ENCODE data around the gene RBFOX1.
"Not testable (repeated sequence)": the region's sequence is repeated elsewhere in the genome, so short reads cannot be mapped to it uniquely, and the experiment has no call there.

The RBFOX1 gene

DNA sequence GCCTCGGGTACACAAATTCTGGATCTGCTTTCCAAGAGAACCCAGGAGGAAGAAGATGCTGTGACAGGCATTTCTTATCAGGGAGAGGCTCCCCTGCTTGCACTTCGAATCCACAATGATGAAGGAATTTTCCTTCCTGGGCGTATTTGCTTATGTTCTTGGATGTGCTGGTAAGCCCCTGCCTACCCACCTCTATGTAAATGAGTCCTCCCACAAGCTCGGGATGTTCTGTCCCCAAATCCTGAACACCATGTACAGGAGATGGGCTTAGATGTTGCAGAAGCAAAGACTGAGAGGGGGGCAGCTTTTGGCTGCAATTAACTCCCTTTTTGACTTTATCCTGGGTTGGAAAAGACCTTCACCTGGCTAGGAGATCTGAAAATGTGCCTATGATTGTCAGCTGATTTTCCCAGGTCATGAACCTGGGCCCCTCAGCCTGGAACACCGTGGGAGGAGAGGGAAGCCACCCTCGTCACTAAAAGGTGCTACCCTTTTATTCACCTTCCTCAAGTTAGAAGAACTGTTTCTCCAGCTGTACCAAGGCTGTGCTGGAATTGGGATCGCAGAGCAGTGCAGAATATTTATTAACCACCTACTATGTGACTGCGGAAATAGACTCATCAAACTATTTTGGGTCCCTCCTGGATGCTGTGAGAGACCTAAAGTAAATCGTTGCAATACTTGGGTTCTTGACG, 150.1 kb downstream of the RBFOX1 start:
- no peak for DNase-seq

DNA sequence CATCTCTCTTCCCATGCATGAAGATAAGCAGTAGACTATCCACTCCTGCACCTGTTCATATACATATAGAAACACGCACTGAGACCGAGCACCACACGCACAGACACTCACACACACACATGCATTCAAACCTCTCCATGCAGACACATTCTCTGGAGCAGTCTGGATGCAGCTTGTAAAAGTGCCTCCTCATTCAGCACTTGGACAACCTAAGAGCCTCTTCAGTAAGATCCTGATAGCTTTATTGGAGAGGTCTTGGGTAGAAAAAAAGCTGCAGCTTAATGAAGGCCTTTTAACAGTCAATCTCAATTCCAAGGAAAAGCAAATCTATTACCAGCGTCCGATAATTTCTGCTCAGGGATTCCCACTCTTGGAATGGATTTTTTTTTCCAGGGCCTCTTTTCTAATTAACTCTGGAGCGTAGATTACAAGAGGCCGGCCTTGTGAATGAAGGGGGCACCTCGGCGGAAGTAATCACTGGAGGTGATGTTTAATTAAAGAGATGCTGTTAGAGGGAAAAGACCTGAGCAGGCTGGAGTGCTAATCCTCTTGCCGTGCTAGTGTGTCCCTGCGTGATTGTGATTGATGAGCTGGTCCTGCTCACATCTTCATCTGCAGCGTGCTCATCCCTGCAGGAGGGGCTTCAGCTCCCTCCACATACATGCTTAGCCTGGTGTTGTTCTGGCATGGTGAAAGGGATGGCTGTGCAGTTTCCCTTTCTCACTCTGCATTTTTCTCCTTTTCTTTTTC, 155.1 kb downstream of the RBFOX1 start:
- no peak for DNase-seq

DNA sequence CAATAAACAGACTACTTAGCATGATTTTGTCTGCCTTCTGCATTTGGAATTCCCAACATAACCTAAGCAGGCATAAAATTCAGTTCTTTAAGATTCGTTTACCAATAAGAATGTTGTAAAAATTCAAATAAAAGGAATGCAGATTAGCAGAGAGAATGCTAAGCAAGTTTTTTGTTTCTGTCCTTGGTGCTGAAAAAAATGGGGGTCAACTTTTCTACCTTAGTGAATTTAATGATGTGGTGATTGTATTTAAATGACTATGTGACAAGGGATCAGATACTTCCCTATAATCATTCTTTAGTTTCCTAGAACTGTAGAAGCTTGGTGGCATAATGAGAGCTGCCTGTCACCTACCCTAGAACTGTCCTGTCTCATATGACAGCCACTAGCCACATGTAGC, 159.5 kb downstream of the RBFOX1 start:
- no peak for DNase-seq

DNA sequence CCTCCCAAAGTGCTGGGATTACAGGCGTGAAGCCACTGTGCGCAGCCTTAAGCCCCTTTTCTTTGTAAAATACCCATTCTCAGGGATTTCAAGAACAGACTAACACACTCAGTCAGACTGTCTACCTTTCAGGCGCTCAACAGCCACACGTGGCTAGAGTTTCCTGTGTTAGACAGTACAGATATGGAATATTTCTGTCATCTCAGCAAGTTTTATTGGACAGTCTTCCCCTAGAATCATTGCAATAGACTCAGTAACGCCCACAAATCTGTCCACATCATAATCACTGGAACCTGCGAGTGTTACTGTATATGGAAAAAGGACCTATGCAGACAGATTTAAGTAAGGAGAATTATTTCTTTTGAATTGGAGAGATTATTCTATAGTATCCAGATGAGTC, 160.5 kb downstream of the RBFOX1 start:
- no peak for DNase-seq

DNA sequence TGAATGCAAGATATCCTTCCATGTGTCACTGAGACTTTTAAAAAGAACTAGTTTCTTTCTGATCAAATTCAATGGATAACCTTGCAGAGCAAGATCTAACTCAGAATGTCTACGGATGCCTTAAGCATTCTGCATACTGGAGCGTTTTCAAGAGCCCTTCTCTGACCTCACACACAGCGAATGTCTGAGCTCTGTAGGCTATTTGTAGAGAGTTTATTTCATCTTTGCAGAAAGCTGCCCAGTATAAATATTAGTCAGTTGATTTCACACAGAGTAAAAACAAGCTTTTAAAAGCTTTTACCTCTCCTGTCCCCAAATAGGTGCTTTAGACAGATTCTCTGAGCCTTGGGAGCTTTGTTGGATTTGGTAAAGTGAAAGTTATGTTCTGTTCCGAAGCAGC, 165.0 kb downstream of the RBFOX1 start:
- no peak for DNase-seq

DNA sequence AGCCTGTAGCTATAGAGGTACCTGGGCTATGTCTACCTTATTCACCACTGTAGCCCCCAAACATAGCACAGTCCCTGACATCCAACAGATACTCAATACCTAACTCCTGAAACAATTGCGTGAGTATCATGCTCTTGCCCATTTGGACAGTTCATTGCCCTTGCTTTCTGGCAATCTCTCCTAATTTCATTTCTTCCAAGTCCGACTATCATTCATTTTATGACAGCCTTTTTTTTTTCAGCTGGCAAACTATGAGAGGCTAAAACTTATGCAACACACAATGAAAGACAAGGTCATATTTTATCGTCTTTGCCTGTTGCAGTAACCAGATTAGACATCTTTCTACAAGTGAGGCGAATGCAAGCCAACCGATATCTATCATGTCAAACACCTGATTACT, 169.2 kb downstream of the RBFOX1 start:
- no peak for DNase-seq

DNA sequence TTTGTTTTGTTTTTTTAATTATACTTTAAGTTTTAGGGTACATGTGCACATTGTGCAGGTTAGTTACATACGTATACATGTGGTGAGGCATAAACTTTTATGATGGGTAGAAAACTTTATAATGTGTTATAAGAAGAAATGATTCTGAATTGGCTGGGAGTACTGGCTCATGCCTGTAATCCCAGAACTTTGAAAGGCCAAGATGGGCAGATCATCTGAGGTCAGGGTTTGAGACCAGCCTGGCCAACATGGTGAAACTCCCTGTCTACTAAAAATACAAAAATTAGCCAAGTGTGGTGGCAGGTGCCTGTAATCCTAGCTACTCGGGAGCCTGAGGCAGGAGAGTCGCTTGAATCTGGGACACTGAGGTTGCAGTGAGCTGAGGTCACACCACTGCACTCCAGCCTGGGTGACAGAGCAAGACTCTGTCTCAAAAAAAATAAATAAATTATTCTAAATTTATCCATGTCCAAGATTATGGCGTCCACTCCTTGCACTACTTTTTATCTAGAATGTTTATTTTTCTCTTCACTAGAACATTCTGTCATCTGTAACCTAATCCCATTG, 170.0 kb downstream of the RBFOX1 start:
- DNase-seq = not testable (repeated sequence)

DNA sequence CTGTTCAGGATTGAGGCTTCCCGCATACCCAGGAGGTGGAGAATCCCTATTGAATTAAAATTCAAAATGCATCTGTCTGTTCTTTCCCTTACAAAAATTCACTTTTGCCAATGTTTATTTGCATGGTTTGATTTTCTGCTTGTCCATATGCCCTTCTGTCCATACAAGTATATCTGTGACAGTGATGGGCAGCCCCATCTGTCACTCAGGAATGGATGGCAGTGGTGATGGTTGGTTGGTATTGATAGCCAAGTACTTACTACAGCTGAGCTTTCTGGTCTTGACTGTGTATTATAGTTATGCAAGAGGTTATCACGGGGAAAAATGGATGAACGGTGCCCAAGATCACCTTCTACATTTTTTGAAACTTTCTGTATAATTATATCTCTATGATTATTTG, 171.0 kb downstream of the RBFOX1 start:
- DNase-seq = no peak

DNA sequence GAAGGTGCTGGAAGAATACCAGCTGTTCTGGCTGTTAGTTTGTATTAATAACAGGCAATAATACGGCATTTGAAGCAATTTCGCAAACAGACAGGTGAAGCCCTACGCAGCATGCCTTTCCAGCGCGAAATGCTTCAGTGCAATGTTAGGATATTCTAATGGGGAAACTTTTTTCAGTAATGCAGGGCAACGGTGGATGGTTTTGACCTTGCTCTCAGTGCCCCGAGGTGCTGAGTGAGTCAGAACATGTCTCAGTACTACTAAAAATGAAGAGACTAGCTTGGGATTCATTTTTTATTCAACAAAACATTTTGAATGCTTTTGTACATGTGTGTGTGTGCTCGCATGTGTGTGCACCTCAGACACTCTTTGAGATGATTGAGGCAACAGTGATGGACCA, 172.2 kb downstream of the RBFOX1 start:
- no peak for DNase-seq

DNA sequence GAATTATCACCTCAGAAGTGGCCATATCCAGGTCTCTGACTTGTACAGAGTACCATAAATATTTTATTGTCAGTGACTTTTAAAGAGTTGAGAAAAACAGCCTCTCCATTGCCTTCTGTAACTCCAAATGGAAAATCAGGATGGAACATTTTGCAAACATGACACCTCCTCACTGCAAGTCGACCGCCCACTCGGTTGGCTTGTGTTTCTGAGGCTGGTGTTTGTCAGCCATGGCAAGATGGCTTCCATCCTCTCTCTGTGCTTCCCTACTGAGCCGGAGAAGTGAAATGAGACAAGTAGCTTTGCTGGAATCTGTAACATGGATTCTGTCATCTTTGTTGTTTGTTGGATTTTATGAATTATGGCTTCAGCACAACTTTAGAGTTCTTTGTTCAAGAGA, 172.8 kb downstream of the RBFOX1 start:
- DNase-seq = no peak

DNA sequence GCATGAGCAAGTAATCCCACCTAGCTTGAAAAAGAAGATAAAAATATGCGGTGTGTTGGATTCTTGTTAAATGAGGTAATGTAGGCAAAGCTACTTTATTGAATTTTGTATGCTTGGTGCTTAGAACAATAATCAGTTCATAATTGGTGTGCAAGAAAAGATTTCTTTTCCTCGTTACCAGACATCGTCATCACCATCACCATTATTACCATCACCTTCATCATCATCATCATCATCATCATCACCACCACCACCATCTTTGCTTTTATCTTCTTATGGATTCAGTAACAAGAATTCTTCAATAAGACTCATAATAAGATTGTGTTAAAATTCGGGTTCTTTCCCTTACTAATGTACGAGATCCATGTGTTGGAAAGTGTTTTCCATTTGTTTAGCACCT, 173.7 kb downstream of the RBFOX1 start:
- no peak for DNase-seq

DNA sequence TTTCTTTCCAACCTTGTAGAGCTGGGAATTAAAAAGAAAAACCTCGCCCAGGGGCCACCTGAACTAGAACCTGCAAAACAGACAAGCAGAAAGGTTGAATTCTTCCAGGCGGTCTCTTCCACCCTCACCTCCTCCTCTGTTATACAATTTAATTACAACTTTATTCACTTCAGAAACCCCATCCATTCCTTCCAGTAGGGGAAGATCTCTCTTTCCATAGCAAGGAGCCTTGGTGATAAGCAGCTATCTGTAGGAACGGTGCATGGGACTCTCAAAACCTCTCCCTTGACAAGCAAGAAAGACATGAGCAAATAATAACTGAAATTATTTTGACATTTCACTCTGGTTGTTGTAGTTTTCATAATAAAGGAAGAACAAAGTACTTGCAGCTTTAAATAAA, 176.0 kb downstream of the RBFOX1 start:
- no peak for DNase-seq

DNA sequence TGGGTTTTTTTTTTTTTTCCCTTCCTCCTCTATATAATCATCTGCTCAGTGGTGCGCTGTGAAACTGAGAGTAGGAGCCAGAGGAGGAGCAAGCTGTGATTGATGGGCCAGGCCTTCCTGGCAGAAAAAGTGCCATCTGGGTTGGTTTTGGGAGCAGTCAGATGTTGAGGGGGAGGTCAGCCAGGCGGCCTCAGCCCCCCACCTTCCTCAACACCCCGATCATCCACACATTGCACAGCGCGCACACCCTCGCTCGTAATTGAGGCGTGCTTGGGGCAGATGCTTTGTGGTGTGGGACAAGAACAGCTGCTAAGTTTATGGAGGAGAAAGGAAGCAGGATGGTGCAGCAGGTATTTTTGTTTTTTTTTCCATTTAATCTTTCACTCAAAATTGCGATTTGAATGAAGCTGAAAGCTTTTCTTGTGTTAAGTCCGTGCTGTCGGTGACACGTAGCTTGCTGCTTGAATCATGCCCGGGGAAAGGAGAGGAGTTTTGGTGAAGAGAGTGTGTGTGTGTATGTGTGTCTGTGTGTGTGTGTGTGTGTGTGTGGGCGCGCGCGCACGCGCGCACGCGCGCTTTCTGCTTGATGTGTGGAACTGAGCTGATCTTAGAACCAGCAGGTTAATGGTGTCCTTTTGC, 177.4 kb downstream of the RBFOX1 start:
- DNase-seq = no peak

DNA sequence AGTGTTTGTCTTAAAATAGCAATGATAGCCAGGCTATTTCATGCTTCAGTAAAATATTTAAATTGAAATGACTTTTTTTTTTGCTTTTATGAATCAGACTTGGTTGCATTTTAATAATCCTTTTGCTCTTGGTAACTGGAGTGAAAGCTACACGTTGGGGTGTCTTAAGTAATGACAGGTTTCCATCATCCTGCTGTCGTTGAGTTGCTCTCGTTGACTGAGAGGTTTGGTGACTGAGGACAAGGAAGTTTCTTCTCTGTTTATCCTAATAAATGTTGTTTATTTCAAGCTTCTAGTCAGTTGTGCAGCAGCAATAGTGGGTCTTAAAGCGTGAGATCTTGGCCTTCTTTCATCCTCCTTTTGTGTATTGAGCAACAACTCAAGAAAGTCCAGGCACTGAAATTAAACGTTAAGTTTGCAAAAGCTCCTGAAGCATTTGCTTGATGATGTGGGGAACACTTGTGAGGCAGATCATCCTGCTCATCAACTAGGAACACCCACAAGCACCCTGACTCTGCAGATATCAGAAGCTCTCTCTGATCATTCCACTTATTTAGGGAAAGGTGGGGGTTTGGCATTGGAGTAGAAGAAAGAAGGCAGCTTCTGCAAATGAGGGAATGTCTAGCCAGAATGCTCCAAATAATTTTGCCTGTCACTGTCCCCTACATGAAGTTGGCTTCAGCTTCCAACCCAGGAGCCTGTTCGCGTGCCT, 179.1 kb downstream of the RBFOX1 start:
- DNase-seq = no peak

DNA sequence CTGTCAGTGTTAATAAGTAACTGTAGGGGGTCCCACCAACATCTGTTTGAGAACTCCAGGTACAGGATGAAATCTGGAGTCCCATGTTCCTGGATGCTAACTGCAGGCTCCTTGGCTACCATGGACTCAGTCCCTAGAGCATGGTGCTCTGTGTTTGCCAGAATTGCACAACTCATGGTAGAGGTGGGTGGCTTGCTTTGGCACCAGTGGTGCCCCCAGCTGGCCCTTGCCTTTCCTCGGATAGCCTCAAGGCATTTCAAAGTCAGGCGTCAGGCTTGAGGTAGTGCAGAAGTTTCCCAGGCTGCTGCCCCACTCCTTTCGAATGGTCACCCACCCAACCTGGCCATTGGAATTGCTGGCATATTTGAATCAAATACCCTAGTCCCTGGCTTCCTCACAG, 179.9 kb downstream of the RBFOX1 start:
- no peak for DNase-seq

DNA sequence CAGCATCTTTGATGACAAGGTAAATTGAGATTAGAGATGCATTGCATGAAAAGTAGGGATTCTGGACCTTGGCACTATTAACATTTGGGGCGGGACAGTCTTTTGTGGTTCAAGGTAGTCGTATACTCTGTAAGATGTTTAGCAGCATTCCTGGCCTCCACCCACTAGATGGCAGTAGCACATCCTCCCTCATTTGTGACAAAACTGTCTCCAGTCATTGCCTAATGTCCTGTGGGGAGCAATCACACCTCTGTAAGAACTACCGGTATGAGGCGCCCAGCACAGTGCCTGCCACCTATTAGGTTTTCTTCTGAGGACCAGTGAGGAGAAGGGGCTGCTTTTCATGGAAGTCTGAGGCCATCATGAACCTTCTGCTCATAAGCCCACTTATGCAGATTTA, 180.8 kb downstream of the RBFOX1 start:
- DNase-seq = no peak

DNA sequence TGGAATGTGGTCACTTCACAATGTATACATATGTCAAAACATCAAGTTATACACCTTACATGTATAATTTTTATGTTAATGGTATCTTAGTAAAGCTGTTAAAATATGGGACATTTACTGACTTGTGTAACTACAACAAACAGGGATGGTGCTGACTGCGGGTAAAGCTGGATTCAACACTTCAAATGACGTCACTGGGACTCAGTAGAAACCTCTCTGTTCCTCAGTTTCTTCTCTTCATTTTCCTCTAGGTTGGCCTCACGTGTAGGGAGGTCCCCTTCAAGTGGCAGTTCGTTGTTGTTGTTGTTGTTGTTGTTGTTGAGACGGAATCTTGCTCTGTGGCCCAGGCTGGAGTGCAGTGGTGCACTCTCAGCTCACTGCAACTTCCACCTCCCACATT, 182.9 kb downstream of the RBFOX1 start:
- DNase-seq = no peak

DNA sequence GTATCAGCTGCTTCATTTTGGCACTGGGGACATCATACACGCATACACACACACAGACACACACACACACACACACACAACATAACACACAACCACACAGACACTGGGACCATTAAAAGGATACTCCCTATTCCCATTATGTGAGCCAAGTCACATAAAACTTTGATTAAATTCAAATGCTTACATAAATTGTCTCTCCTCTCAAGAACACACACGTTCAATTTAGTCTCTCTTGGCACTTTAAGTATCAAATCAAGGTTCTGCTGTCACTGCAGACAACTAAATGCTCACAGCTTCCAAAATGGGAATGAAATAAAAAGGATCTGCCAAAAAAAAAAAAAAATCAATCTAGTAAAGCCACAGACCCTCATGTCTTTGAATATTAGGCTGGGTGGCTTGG, 184.9 kb downstream of the RBFOX1 start:
- no peak for DNase-seq

DNA sequence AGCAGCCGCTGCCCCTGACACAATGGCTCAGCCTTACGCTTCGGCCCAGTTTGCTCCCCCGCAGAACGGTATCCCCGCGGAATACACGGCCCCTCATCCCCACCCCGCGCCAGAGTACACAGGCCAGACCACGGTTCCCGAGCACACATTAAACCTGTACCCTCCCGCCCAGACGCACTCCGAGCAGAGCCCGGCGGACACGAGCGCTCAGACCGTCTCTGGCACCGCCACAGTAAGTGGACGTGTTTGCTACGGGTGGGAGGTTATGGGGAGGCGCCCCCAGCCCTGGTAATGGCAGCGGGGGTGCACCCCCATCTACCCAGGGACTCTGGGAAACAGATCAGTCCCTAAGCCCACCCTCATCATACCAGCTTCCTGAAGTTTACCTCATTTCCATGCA, 185.5 kb downstream of the RBFOX1 start:
- DNase-seq = no peak

DNA sequence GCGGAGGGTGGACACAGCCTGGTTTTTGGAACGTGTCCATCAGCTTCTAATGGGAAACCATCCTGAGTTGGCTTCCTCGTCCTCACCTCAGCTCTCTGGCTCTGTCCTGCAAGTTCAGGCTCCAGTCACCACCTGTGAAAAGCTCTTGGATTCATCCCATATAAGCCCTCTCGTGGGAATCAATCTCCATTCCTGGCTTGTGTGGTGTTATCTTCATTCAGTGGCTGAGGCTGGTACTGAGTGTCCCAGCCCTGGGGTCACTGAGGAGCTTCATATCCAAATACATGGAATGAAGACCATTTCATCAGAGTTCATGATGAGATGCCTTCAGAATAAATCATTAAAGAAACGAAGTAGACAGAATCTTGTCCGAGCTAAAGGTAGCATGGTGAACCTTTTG, 189.2 kb downstream of the RBFOX1 start:
- DNase-seq = no peak

DNA sequence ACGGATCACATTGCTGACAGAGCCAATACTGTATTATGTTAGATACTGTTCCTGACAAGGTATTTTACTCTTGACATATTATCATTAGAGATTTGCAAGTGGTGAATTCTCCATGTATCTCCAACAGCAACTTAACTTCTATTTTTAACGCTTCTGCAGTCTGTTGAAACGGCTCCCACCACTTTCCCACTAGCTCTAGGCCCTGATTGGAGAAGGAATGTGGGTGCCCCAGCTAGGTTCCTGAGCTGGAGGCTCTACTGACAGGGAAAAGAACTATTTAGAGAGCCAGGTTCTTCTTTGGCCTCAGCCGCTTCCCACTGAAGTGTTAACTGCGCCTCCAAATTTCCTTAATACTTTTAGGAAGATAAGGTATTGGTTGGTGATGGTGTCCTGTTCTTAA, 191.8 kb downstream of the RBFOX1 start:
- DNase-seq = no peak

DNA sequence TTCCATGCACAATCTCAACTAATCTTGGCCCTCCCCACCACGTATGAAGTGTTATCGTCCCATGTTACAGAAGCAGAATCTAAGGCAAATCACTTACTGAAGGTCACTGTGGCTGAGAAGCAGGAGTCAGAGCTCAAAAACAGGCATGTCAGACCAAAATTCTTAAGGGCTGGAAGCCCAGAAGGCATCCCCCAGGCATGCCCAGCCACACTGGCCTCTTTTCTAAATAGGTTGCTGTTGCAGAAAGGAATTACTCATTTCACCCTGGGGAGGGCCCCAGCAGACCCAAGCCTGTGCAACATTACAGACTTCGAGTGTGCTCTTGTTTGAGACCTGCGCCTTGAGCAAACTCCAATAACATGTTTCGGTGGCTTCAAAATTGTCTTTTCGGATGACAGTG, 194.1 kb downstream of the RBFOX1 start:
- DNase-seq = no peak

DNA sequence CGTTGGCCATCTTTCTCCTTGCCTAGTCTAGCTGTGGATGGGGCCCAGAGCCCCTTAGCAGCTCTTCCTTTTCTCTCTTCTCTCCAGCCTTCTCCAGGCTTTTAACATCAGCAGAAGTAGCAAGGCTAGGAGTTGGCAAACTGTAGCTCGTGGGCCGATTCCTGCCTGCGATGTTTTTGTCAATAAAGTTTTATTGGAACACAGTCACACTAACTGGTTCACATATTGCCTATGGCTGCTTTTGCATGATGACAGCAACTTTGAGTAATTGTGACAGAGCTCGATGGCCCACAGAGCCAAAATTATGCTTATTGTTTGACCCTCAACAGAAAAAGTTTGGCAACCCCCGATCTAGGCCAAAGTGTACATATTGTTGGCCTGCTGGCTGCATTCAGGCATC, 199.9 kb downstream of the RBFOX1 start:
- DNase-seq = no peak
